NT2/D1 (cell line): ENCODE data around the gene LPGAT1.

Experiments used
- DNase-seq: peaks from one replicate; pipeline ENCODE4 v3.0.0-alpha.2; 2011; ENCODE audit warnings: low read depth, low spot score
- H3K27me3 ChIP-seq: 2 replicates; pipeline ENCODE4 v1.6.0; 2011; ENCODE audit warnings: mild to moderate bottlenecking; ENCODE audit not compliant: insufficient read length, insufficient read depth
- H3K36me3 ChIP-seq: 2 replicates; pipeline ENCODE4 v1.6.1; 2011; ENCODE audit warnings: mild to moderate bottlenecking, low read length, mixed read lengths; ENCODE audit not compliant: insufficient read depth, insufficient read length
- H3K4me1 ChIP-seq: 2 replicates; pipeline ENCODE4 v1.5.1; 2011; ENCODE audit not compliant: insufficient read depth, insufficient read length
- H3K4me3 ChIP-seq: 2 replicates; pipeline ENCODE4 v1.5.1; 2011; ENCODE audit warnings: low read depth; ENCODE audit not compliant: insufficient read length
- H3K9ac ChIP-seq: 2 replicates; pipeline ENCODE4 v1.6.0; 2011; ENCODE audit warnings: low read depth; ENCODE audit not compliant: insufficient read length
- H3K9me3 ChIP-seq: 2 replicates; pipeline ENCODE4 v1.5.1; 2011; ENCODE audit warnings: mild to moderate bottlenecking, low read length; ENCODE audit not compliant: insufficient read depth
- SUZ12 ChIP-seq: IDR thresholded peaks from 2 replicates; pipeline ENCODE4 v1.6.1; 2011; ENCODE audit not compliant: insufficient read length, insufficient read depth; ENCODE audit errors: extremely low read depth
- YY1 ChIP-seq: IDR thresholded peaks from 2 replicates; pipeline ENCODE4 v1.6.1; 2011; ENCODE audit not compliant: insufficient read length, insufficient read depth
- ZNF274 ChIP-seq: IDR thresholded peaks from 2 replicates; pipeline ENCODE4 v1.6.1; 2011; ENCODE audit warnings: mild to moderate bottlenecking, low read depth, low read length

The LPGAT1 gene

GRCh38 chr1:211783897-211784296, 46.7 kb downstream of the LPGAT1 start:
- no peak overlapping the region for H3K9ac ChIP-seq
- H3K36me3 ChIP-seq: peaks cover 4% of the 10 kb centered on the region
- no peaks in the 10 kb centered on the region for H3K27me3 ChIP-seq
- DNase-seq: no peak
- H3K4me3 ChIP-seq: no peak overlapping the region
- TF ChIP-seq SUZ12 (no peak), ZNF274 (no peak), YY1 (no peak)
- H3K9me3 ChIP-seq: no peaks in the 10 kb centered on the region
- no peaks in the 10 kb centered on the region for H3K4me1 ChIP-seq

GRCh38 chr1:211783266-211783665, 47.3 kb downstream of the LPGAT1 start:
- Histone ChIP-seq H3K36me3 (peaks cover 9% of the 10 kb centered on the region), H3K4me1 (no peaks in the 10 kb centered on the region), H3K27me3 (no peaks in the 10 kb centered on the region), H3K9me3 (no peaks in the 10 kb centered on the region), H3K9ac (no peak overlapping the region), H3K4me3 (no peak overlapping the region)
- TF ChIP-seq ZNF274: no peak
- no peak for TF ChIP-seq SUZ12
- no peak for TF ChIP-seq YY1
- DNase-seq: no peak

- Histone ChIP-seq H3K9ac (no peak overlapping the region), H3K27me3 (no peaks in the 10 kb centered on the region), H3K4me1 (no peaks in the 10 kb centered on the region), H3K9me3 (no peaks in the 10 kb centered on the region), H3K4me3 (no peak overlapping the region), H3K36me3 (peaks cover 12% of the 10 kb centered on the region)
- no peak for TF ChIP-seq YY1
- no peak for TF ChIP-seq SUZ12
- no peak for TF ChIP-seq ZNF274
- DNase-seq: no peak
Measured at GRCh38 chr1:211781260-211781659, 49.3 kb downstream of the LPGAT1 start.

GRCh38 chr1:211775170-211775569, 55.4 kb downstream of the LPGAT1 start:
- Histone ChIP-seq H3K27me3 (no peaks in the 10 kb centered on the region), H3K36me3 (peaks cover 9% of the 10 kb centered on the region), H3K4me1 (no peaks in the 10 kb centered on the region), H3K9ac (no peak overlapping the region), H3K9me3 (no peaks in the 10 kb centered on the region), H3K4me3 (no peak overlapping the region)
- TF ChIP-seq SUZ12: no peak
- no peak for TF ChIP-seq ZNF274
- TF ChIP-seq YY1: no peak
- DNase-seq: no peak

GRCh38 chr1:211764701-211765100, 65.9 kb downstream of the LPGAT1 start:
- Histone ChIP-seq H3K4me1 (no peaks in the 10 kb centered on the region), H3K4me3 (no peak overlapping the region), H3K9me3 (no peaks in the 10 kb centered on the region), H3K27me3 (no peaks in the 10 kb centered on the region), H3K9ac (no peak overlapping the region), H3K36me3 (peaks cover 6% of the 10 kb centered on the region)
- no peak for DNase-seq
- TF ChIP-seq YY1 (no peak), SUZ12 (no peak), ZNF274 (no peak)

GRCh38 chr1:211762206-211762605, 68.4 kb downstream of the LPGAT1 start:
- no peaks in the 10 kb centered on the region for H3K4me1 ChIP-seq
- no peak overlapping the region for H3K9ac ChIP-seq
- no peaks in the 10 kb centered on the region for H3K27me3 ChIP-seq
- no peak overlapping the region for H3K4me3 ChIP-seq
- H3K9me3 ChIP-seq: peaks cover 10% of the 10 kb centered on the region; the same call in 1 of the 2 replicates
- H3K36me3 ChIP-seq: peaks cover 6% of the 10 kb centered on the region
- TF ChIP-seq ZNF274 (no peak), SUZ12 (no peak), YY1 (no peak)
- no peak for DNase-seq

GRCh38 chr1:211761400-211761799, 69.2 kb downstream of the LPGAT1 start:
- DNase-seq: no peak
- Histone ChIP-seq H3K9me3 (peaks cover 10% of the 10 kb centered on the region; the same call in 1 of the 2 replicates), H3K4me3 (no peak overlapping the region), H3K36me3 (peaks cover 4% of the 10 kb centered on the region), H3K27me3 (no peaks in the 10 kb centered on the region), H3K4me1 (no peaks in the 10 kb centered on the region), H3K9ac (no peak overlapping the region)
- no peak for TF ChIP-seq ZNF274
- no peak for TF ChIP-seq YY1
- no peak for TF ChIP-seq SUZ12

GRCh38 chr1:211756471-211757020, 74.0 kb downstream of the LPGAT1 start:
- Histone ChIP-seq H3K4me3 (no peak overlapping the region), H3K4me1 (no peaks in the 10 kb centered on the region), H3K36me3 (no peaks in the 10 kb centered on the region), H3K9ac (no peak overlapping the region), H3K27me3 (no peaks in the 10 kb centered on the region), H3K9me3 (peaks cover 10% of the 10 kb centered on the region; the same call in 1 of the 2 replicates)
- DNase-seq: no peak
- TF ChIP-seq SUZ12: no peak
- TF ChIP-seq YY1: no peak
- TF ChIP-seq ZNF274: no peak
